K562 (cell line): Measurements from ENCODE around the gene SORCS2.

Experiments
- FOXP1 ChIP-seq: sonication (generic); formaldehyde crosslinking; IDR thresholded peaks from 2 replicates; pipeline ENCODE4 v1.8.0; 2022; ENCODE audit warnings: mild to moderate bottlenecking, missing genetic modification reagents
- HDAC1 ChIP-seq, 2 experiments: fragments of 450-650 bp; IDR thresholded peaks; 2 replicates each; pipeline ENCODE4 v1.6.1; 2016 to 2017; ENCODE audit warnings: inconsistent platforms in 1 of 2, mild to moderate bottlenecking in 1 of 2, moderate library complexity in 1 of 2
- HNRNPUL1 ChIP-seq: fragments of 200-400 bp; formaldehyde crosslinking; IDR thresholded peaks from 2 replicates; pipeline ENCODE4 v1.6.1; 2017; ENCODE audit warnings: low read length
- SREBF1 ChIP-seq: fragments of 150-350 bp; IDR thresholded peaks from 2 replicates; pipeline ENCODE4 v1.6.1; 2014; ENCODE audit warnings: antibody characterized with exemption, low read depth, low read length, borderline replicate concordance
- TAF1 ChIP-seq: IDR thresholded peaks from 2 replicates; pipeline ENCODE4 v1.6.1; 2011; ENCODE audit warnings: mild to moderate bottlenecking, low read length, moderate library complexity; ENCODE audit not compliant: insufficient read depth, control insufficient read depth, severe bottlenecking; ENCODE audit errors: extremely low read depth
- TARDBP ChIP-seq: fragments of 450-650 bp; IDR thresholded peaks from 2 replicates; pipeline ENCODE4 v1.6.1; 2016
- ZNF23 ChIP-seq: fragments of 250-450 bp; sonication (Bioruptor Pico); IDR thresholded peaks from 2 replicates; pipeline ENCODE4 v1.4.0; 2020; ENCODE audit warnings: mild to moderate bottlenecking
- ZNF384 ChIP-seq: IDR thresholded peaks from 2 replicates; pipeline ENCODE4 v1.6.1; 2012; ENCODE audit warnings: low read depth, low read length, improper control_type of control experiment
- TF ChIP-seq, protein P1 (sequence below), 3 experiments: IDR thresholded peaks in 2 of 3; conservative IDR thresholded peaks in 1 of 3; 2 replicates each; pipeline ENCODE4 v1.5.1; 2011 to 2012; ENCODE audit warnings: low read length in 3 of 3, mild to moderate bottlenecking in 3 of 3, control low read depth in 2 of 3, improper control_type of control experiment in 1 of 3, inconsistent platforms in 1 of 3, low read depth in 1 of 3, mixed read lengths in 1 of 3, moderate library complexity in 1 of 3; ENCODE audit not compliant: insufficient read depth in 2 of 3
- TF ChIP-seq, protein P2 (sequence below): fragments of 250-450 bp; sonication (Bioruptor Pico); IDR thresholded peaks from 2 replicates; pipeline ENCODE4 v1.8.0; 2021; ENCODE audit warnings: borderline replicate concordance, mild to moderate bottlenecking, moderate library complexity; ENCODE audit not compliant: poor library complexity, severe bottlenecking
- TF ChIP-seq, protein P3 (sequence below): sonication (generic); formaldehyde crosslinking; IDR thresholded peaks from 2 replicates; pipeline ENCODE4 v1.8.0; 2022; ENCODE audit warnings: missing genetic modification reagents, mild to moderate bottlenecking, borderline replicate concordance
- TF ChIP-seq, protein P4 (sequence below): sonication (generic); formaldehyde crosslinking; IDR thresholded peaks from 2 replicates; pipeline ENCODE4 v1.8.1; 2022; ENCODE audit warnings: missing genetic modification reagents

DNA sequence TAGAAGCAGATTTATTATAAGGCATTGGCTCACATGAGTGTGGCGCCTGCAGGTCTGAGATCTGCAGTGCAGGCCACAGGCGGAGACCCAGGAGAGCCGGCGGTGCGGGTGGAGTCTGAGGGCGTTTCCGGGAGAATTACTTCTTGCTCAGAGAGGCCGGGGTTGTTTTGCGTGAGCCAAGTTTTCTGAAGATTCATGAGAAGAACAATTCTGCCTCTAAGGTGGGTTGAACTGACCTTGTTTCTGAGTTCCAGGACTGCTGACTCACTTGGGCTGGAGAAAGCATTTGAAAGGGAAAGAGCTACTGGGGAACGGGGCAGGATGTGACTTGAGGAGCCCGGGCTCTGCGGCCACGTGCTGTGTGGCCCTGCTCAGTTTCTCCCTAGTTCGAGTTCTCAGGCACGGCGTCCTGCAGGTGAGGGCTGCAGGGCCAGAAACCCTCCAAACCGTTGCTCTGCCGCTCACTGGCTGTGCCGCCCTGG is 36.7 kb upstream of the SORCS2 start:
- no peak for TF ChIP-seq TARDBP
- TF ChIP-seq TAF1: no peak
- TF ChIP-seq HNRNPUL1: no peak
- no peak for TF ChIP-seq ZNF23 (CRISPR knock-in tag)
- TF ChIP-seq, protein P1, sequence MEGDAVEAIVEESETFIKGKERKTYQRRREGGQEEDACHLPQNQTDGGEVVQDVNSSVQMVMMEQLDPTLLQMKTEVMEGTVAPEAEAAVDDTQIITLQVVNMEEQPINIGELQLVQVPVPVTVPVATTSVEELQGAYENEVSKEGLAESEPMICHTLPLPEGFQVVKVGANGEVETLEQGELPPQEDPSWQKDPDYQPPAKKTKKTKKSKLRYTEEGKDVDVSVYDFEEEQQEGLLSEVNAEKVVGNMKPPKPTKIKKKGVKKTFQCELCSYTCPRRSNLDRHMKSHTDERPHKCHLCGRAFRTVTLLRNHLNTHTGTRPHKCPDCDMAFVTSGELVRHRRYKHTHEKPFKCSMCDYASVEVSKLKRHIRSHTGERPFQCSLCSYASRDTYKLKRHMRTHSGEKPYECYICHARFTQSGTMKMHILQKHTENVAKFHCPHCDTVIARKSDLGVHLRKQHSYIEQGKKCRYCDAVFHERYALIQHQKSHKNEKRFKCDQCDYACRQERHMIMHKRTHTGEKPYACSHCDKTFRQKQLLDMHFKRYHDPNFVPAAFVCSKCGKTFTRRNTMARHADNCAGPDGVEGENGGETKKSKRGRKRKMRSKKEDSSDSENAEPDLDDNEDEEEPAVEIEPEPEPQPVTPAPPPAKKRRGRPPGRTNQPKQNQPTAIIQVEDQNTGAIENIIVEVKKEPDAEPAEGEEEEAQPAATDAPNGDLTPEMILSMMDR (IDR thresholded peaks at IDR 0.05 in 2 of 3, conservative IDR thresholded peaks at IDR 0.05 in 1 of 3; ENCODE audit: insufficient read depth in 2 of 3, low read depth in 1 of 3, low read length in 3 of 3): no peak
- TF ChIP-seq FOXP1 (CRISPR knock-in tag): no peak
- TF ChIP-seq, protein P2, sequence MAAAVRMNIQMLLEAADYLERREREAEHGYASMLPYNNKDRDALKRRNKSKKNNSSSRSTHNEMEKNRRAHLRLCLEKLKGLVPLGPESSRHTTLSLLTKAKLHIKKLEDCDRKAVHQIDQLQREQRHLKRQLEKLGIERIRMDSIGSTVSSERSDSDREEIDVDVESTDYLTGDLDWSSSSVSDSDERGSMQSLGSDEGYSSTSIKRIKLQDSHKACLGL (CRISPR knock-in tag): no peak
- TF ChIP-seq, protein P3, sequence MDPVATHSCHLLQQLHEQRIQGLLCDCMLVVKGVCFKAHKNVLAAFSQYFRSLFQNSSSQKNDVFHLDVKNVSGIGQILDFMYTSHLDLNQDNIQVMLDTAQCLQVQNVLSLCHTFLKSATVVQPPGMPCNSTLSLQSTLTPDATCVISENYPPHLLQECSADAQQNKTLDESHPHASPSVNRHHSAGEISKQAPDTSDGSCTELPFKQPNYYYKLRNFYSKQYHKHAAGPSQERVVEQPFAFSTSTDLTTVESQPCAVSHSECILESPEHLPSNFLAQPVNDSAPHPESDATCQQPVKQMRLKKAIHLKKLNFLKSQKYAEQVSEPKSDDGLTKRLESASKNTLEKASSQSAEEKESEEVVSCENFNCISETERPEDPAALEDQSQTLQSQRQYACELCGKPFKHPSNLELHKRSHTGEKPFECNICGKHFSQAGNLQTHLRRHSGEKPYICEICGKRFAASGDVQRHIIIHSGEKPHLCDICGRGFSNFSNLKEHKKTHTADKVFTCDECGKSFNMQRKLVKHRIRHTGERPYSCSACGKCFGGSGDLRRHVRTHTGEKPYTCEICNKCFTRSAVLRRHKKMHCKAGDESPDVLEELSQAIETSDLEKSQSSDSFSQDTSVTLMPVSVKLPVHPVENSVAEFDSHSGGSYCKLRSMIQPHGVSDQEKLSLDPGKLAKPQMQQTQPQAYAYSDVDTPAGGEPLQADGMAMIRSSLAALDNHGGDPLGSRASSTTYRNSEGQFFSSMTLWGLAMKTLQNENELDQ (CRISPR knock-in tag): no peak
- TF ChIP-seq, protein P4, sequence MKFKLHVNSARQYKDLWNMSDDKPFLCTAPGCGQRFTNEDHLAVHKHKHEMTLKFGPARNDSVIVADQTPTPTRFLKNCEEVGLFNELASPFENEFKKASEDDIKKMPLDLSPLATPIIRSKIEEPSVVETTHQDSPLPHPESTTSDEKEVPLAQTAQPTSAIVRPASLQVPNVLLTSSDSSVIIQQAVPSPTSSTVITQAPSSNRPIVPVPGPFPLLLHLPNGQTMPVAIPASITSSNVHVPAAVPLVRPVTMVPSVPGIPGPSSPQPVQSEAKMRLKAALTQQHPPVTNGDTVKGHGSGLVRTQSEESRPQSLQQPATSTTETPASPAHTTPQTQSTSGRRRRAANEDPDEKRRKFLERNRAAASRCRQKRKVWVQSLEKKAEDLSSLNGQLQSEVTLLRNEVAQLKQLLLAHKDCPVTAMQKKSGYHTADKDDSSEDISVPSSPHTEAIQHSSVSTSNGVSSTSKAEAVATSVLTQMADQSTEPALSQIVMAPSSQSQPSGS (CRISPR knock-in tag): no peak
- TF ChIP-seq ZNF384: no peak
- no peak for TF ChIP-seq SREBF1
- no peak for TF ChIP-seq HDAC1 (IDR thresholded peaks at IDR 0.05)
